ENCODE measurements around the gene VAC14. TPM values are rescaled to one million over a fixed set of nuclear protein-coding genes. Genes with fewer than 3 reads are reported as not detected.
A peak's percentile ranks its signal among the peaks of the same experiment; 100 is the strongest.

VAC14 gene
- total and polyA plus RNA-seq, 2 of the 8 experiments (the other 6 are each of a cell fraction or from before 2014, with no cell fraction given), result 56.0 to 108 TPM

- Histone ChIP-seq H2BK5ac (ENCODE audit: low read depth, low read length) (no peak overlapping the region), H3K79me2 (ENCODE audit: control insufficient read depth in 1 of 2, insufficient read depth in 2 of 2, low read length in 2 of 2) (no peaks in the 10 kb centered on the region), H3K4me1 (replicated peaks in 1 of 4; ENCODE audit: control insufficient read depth in 3 of 4, insufficient read depth in 4 of 4, low read length in 3 of 4) (no peaks in the 10 kb centered on the region; a peak in 1 of 7 replicates), H3K79me1 (ENCODE audit: low read depth, low read length) (no peaks in the 10 kb centered on the region), H2BK120ac (replicated peaks; ENCODE audit: low read depth, low read length) (no peak overlapping the region), H2AK5ac (ENCODE audit: low read depth, low read length) (no peak overlapping the region), H3K23ac (ENCODE audit: insufficient read length) (no peak overlapping the region), H3K9ac (replicated peaks in 1 of 4; ENCODE audit: extremely low read depth in 1 of 4, low read depth in 3 of 4, low read length in 3 of 4) (no peak overlapping the region), H3K27ac (ENCODE audit: low read depth, low read length) (no peak overlapping the region), H3K4me3 (ENCODE audit: extremely low read depth in 1 of 4, insufficient read depth in 2 of 4, low read depth in 3 of 4, low read length in 4 of 4) (no peak overlapping the region), H3K56ac (replicated peaks; ENCODE audit: insufficient read length, low read depth, low read length) (no peak overlapping the region), H4K20me1 (replicated peaks in 1 of 2; ENCODE audit: control insufficient read depth in 1 of 2, insufficient read depth in 2 of 2, low read length in 2 of 2) (peaks cover 3 to 4% of the 10 kb centered on the region in 2 experiments), H3K27me3 (replicated peaks in 1 of 4; ENCODE audit: control insufficient read depth in 3 of 4, extremely low read depth in 1 of 4, insufficient read depth in 3 of 4, low read length in 3 of 4) (no peaks in the 10 kb centered on the region), H3K23me2 (ENCODE audit: low read depth, low read length) (no peaks in the 10 kb centered on the region), H3K14ac (ENCODE audit: insufficient read length) (no peak overlapping the region), H3K4me2 (ENCODE audit: insufficient read depth in 1 of 2, low read depth in 2 of 2, low read length in 2 of 2) (no peak overlapping the region), H4K5ac (ENCODE audit: insufficient read length, low read depth, low read length) (no peak overlapping the region), H3K18ac (ENCODE audit: extremely low read depth, low read length) (no peak overlapping the region), H3K4ac (replicated peaks; ENCODE audit: insufficient read length, low read depth, low read length) (no peak overlapping the region), H4K8ac (ENCODE audit: extremely low read depth, insufficient read depth, low read length) (no peak overlapping the region), H2AFZ (ENCODE audit: low read length) (no peak overlapping the region), H3K9me3 (ENCODE audit: insufficient read depth in 2 of 2, low read depth in 1 of 2, low read length in 1 of 2) (peaks cover 3 to 5% of the 10 kb centered on the region in 2 experiments; a peak in 1 of 4 replicates), H2BK15ac (ENCODE audit: low read length) (no peak overlapping the region), H2BK20ac (ENCODE audit: low read length) (no peak overlapping the region), H2BK12ac (ENCODE audit: low read depth, low read length) (no peak overlapping the region), H3K36me3 (ENCODE audit: control insufficient read depth in 2 of 4, insufficient read depth in 4 of 4, low read length in 3 of 4) (peaks cover 15 to 35% (median 26%) of the 10 kb centered on the region in 4 experiments), H4K91ac (replicated peaks; ENCODE audit: insufficient read length, low read length) (no peak overlapping the region)
- DNase-seq (ENCODE audit: low read depth in 1 of 2, low spot score in 2 of 2) (no peak), FAIRE-seq (no peak)
- POLR2A ChIA-PET (ENCODE audit: partially characterized antibody), result interaction anchor here (1.0 kb wide), 1 partner anchor 95 kb away, joined by 4 read pairs; no protein-coding TSS in a partner anchor
- peak; percentile 96 for TF ChIP-seq TBP (IDR thresholded peaks at IDR 0.05; ENCODE audit: low read depth, low read length)
- TF ChIP-seq RAD21 (IDR thresholded peaks at IDR 0.05 in 1 of 2, conservative IDR thresholded peaks at IDR 0.05 in 1 of 2; ENCODE audit: low read depth in 2 of 2, low read length in 2 of 2), result no peak
- TF ChIP-seq NANOG (IDR thresholded peaks at IDR 0.05; ENCODE audit: insufficient read depth, low read depth, low read length, poor library complexity, severe bottlenecking), result no peak
- TF ChIP-seq EGR1 (IDR thresholded peaks at IDR 0.05; ENCODE audit: borderline replicate concordance, low read depth, low read length), result 0 out of 2 replicates have a peak, but pooled peaks have one; percentile 18
- TF ChIP-seq YY1 (IDR thresholded peaks at IDR 0.05; ENCODE audit: low read depth, low read length), result no peak
- 93% methylated on average over 8 of the region's 8 CpGs; no CpG with 5 or more reads in 1 of the 2 experiments for WGBS, 2 experiments (ENCODE audit: extremely low coverage in 1 of 2, insufficient coverage in 1 of 2, insufficient read length in 1 of 2, insufficient replicate concordance in 2 of 2, low coverage in 1 of 2, low lambda C conversion rate in 2 of 2, missing lambda C conversion rate in 1 of 2)
- CTCF ChIA-PET (ENCODE audit: partially characterized antibody), result interaction anchor here (0.9 to 1.0 kb wide), 2 partner anchors 75 to 664 kb away, joined by 4 to 5 read pairs; no protein-coding TSS in a partner anchor
Observed at GRCh38 chr16:70777973-70778406, 23.0 kb downstream of the VAC14 start.
